GM19240 (cell line): ENCODE results near the gene C1orf105.

ENCODE experiments used
- DNase-seq: peaks from one replicate; pipeline ENCODE4 v3.0.0; 2011; ENCODE audit warnings: low spot score; ENCODE audit not compliant: insufficient read length

Gene C1orf105

GRCh38 chr1:172456344-172456769 lies 35.9 kb downstream of the C1orf105 start:
- no peak for DNase-seq

GRCh38 chr1:172457479-172458130 lies 37.1 kb downstream of the C1orf105 start:
- DNase-seq, result no peak

- no peak for DNase-seq
Observed at GRCh38 chr1:172460177-172460576, 39.7 kb downstream of the C1orf105 start.

- DNase-seq, result no peak
Observed at GRCh38 chr1:172460887-172461315, 40.4 kb downstream of the C1orf105 start.

- no peak for DNase-seq
Observed at GRCh38 chr1:172465617-172466016, 45.1 kb downstream of the C1orf105 start.

- no peak for DNase-seq
Observed at GRCh38 chr1:172466795-172467407, 46.4 kb downstream of the C1orf105 start.

GRCh38 chr1:172467446-172467845 lies 47.0 kb downstream of the C1orf105 start:
- DNase-seq, result no peak

GRCh38 chr1:172468296-172468695 lies 47.8 kb downstream of the C1orf105 start:
- no peak for DNase-seq

- DNase-seq, result no peak
Observed at GRCh38 chr1:172469717-172470116, 49.2 kb downstream of the C1orf105 start.

- DNase-seq, result no peak
Observed at GRCh38 chr1:172470149-172470548, 49.7 kb downstream of the C1orf105 start.

- no peak for DNase-seq
Observed at GRCh38 chr1:172471666-172472065, 51.2 kb downstream of the C1orf105 start.

GRCh38 chr1:172472495-172472894 lies 52.0 kb downstream of the C1orf105 start:
- DNase-seq, result no peak

- no peak for DNase-seq
Observed at GRCh38 chr1:172473302-172473701, 52.8 kb downstream of the C1orf105 start.

- no peak for DNase-seq
Observed at GRCh38 chr1:172473842-172474241, 53.4 kb downstream of the C1orf105 start.

GRCh38 chr1:172476218-172476811 lies 55.8 kb downstream of the C1orf105 start:
- DNase-seq, result no peak

GRCh38 chr1:172477216-172477615 lies 56.7 kb downstream of the C1orf105 start:
- DNase-seq, result no peak

GRCh38 chr1:172477741-172478140 lies 57.3 kb downstream of the C1orf105 start:
- no peak for DNase-seq

GRCh38 chr1:172478485-172478884 lies 58.0 kb downstream of the C1orf105 start:
- DNase-seq, result no peak

GRCh38 chr1:172480431-172480830 lies 59.9 kb downstream of the C1orf105 start:
- no peak for DNase-seq

- no peak for DNase-seq
Observed at GRCh38 chr1:172482044-172482443, 61.6 kb downstream of the C1orf105 start.

- no peak for DNase-seq
Observed at GRCh38 chr1:172483448-172483847, 63.0 kb downstream of the C1orf105 start.

GRCh38 chr1:172484252-172484651 lies 63.8 kb downstream of the C1orf105 start:
- no peak for DNase-seq

- DNase-seq, result no peak
Observed at GRCh38 chr1:172485626-172486025, 65.1 kb downstream of the C1orf105 start.
